RWPE2 (cell line): ENCODE measurements around the gene CACNA1D.

Experiments used
- ATAC-seq: fragments of 200-7000 bp; cut with Tn5 transposase; 3 replicates; pipeline ENCODE4 v1.9.1; 2021; ENCODE audit warnings: low read depth
- DNase-seq: peaks from one replicate; pipeline ENCODE4 v3.0.0-alpha.2; 2020; ENCODE audit warnings: low spot score
- H3K27ac ChIP-seq: fragments of 450-650 bp; 2 replicates; pipeline ENCODE4 v1.5.1; 2017; ENCODE audit warnings: mild to moderate bottlenecking; ENCODE audit not compliant: poor library complexity, severe bottlenecking
- H3K27me3 ChIP-seq: fragments of 250-450 bp; sonication (Bioruptor Pico); 2 replicates; pipeline ENCODE4 v1.5.1; 2021; ENCODE audit warnings: mild to moderate bottlenecking, moderate library complexity; ENCODE audit not compliant: insufficient read depth, poor library complexity, severe bottlenecking
- H3K36me3 ChIP-seq: fragments of 250-450 bp; sonication (Bioruptor Pico); 2 replicates; pipeline ENCODE4 v1.5.1; 2020; ENCODE audit warnings: low read depth, mild to moderate bottlenecking, moderate library complexity
- H3K4me1 ChIP-seq: fragments of 250-450 bp; sonication (Bioruptor Pico); 2 replicates; pipeline ENCODE4 v1.5.1; 2021; ENCODE audit warnings: mild to moderate bottlenecking, moderate library complexity; ENCODE audit not compliant: insufficient read depth, poor library complexity, severe bottlenecking
- H3K4me3 ChIP-seq: fragments of 250-450 bp; sonication (Bioruptor Pico); 2 replicates; pipeline ENCODE4 v1.5.1; 2021; ENCODE audit warnings: mild to moderate bottlenecking, moderate library complexity; ENCODE audit not compliant: severe bottlenecking
- H3K9me3 ChIP-seq: fragments of 250-450 bp; sonication (Bioruptor Pico); 2 replicates; pipeline ENCODE4 v1.5.1; 2021; ENCODE audit warnings: mild to moderate bottlenecking, moderate library complexity; ENCODE audit not compliant: severe bottlenecking
- TF ChIP-seq, protein P1 (sequence below): fragments of 450-650 bp; IDR thresholded peaks from one replicate; pipeline ENCODE4 v1.5.1; 2017; ENCODE audit warnings: mild to moderate bottlenecking, moderate library complexity; ENCODE audit not compliant: poor library complexity, severe bottlenecking

Gene CACNA1D

DNA sequence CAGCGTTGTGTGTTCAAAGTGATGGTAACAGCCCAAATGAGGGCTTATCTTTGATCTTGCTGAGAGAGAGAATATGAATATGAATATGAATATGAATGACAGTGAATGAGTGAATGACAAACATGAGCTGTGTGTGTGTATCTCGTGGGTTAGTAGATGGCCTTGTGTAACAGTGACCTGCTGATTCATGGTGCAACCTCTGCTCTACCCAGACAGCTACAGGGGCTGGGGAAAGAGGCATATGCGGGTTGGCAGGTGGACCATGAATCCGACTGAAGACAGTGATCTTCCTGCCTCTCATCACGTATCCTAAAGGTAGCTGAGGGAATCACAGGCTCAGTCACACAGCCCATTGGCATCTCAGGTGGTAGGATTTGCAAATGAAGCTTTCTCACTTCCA, 293.6 kb downstream of the CACNA1D start:
- H3K4me1 ChIP-seq, result no peaks in the 10 kb centered on the region
- ATAC-seq, result no peak

DNA sequence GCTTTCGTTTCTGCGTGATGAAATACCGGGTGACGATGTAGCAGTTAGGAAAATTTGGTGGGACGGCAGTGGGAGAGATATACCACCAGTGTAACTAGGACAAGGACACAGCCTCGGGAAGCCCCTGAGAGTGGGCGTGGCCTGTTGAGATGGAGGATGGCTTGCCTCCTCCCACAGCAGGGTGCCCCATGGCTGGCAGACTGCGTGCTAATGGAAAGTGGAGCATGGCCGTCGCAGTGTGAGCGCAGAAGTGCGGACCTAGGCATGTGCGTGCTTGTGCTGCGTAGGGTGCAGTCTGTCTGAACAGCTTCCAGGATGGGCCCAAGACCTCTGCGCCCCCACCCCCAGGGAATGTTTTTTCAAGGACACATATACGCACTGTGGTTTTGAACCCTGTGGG, 295.0 kb downstream of the CACNA1D start:
- TF ChIP-seq, protein P1, sequence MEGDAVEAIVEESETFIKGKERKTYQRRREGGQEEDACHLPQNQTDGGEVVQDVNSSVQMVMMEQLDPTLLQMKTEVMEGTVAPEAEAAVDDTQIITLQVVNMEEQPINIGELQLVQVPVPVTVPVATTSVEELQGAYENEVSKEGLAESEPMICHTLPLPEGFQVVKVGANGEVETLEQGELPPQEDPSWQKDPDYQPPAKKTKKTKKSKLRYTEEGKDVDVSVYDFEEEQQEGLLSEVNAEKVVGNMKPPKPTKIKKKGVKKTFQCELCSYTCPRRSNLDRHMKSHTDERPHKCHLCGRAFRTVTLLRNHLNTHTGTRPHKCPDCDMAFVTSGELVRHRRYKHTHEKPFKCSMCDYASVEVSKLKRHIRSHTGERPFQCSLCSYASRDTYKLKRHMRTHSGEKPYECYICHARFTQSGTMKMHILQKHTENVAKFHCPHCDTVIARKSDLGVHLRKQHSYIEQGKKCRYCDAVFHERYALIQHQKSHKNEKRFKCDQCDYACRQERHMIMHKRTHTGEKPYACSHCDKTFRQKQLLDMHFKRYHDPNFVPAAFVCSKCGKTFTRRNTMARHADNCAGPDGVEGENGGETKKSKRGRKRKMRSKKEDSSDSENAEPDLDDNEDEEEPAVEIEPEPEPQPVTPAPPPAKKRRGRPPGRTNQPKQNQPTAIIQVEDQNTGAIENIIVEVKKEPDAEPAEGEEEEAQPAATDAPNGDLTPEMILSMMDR, result no peak
- Histone ChIP-seq H3K9me3 (no peaks in the 10 kb centered on the region), H3K27ac (no peak overlapping the region), H3K27me3 (no peaks in the 10 kb centered on the region), H3K36me3 (no peaks in the 10 kb centered on the region), H3K4me1 (no peaks in the 10 kb centered on the region), H3K4me3 (no peak overlapping the region)
- DNase-seq, result no peak
- ATAC-seq, result no peak

More for the DNA sequence above, 293.6 kb downstream of the CACNA1D start:
- Histone ChIP-seq H3K27ac (no peak overlapping the region), H3K4me3 (no peak overlapping the region), H3K36me3 (no peaks in the 10 kb centered on the region), H3K27me3 (no peaks in the 10 kb centered on the region), H3K9me3 (no peaks in the 10 kb centered on the region)
- DNase-seq, result no peak
- TF ChIP-seq, protein P1, result no peak

DNA sequence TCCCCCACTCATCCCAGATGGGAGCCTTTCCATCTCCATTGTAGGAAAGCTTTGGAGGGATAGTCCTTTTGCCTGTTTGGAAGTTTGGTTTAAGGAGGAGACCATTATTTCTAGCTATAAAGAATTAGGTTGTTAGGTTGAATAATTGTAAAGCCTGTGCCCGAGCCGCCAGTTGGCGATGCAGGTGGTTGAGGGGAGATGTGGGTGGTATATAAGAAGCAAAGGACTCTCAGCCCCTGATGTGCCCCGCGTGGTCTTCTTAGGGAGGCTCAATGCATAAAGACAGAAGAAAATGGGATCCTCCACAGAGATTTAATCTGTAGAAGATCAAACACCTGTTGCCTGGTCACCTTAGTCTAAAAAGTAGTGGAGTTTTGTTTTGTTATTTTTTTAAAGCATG, 296.1 kb downstream of the CACNA1D start:
- Histone ChIP-seq H3K4me3 (no peak overlapping the region), H3K27me3 (no peaks in the 10 kb centered on the region), H3K9me3 (no peaks in the 10 kb centered on the region), H3K4me1 (no peaks in the 10 kb centered on the region), H3K36me3 (no peaks in the 10 kb centered on the region), H3K27ac (no peak overlapping the region)
- ATAC-seq, result no peak
- DNase-seq, result no peak
- TF ChIP-seq, protein P1, result no peak

DNA sequence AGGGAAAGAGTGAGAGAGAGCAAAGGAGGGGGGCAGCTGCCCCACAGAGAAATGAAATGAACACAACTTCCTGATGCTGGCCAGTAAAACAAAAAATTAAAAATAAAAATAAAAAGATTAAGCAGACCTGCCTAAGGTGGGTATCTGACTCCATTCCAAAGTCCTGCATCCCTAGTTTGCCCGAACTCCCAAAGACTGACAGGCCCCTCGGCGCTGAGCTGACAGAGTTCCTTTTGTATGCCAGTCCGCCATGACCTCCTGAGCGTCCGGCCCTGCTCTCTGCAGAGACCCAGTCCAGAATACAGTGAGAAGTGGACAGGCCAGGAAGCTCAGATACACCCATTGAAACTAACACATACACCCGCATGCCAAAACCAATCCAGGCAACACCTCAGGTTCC, 296.9 kb downstream of the CACNA1D start:
- DNase-seq (no peak), ATAC-seq (no peak)
- Histone ChIP-seq H3K36me3 (no peaks in the 10 kb centered on the region), H3K4me3 (no peak overlapping the region), H3K27me3 (no peaks in the 10 kb centered on the region), H3K27ac (no peak overlapping the region), H3K9me3 (no peaks in the 10 kb centered on the region), H3K4me1 (no peaks in the 10 kb centered on the region)
- TF ChIP-seq, protein P1, result no peak

DNA sequence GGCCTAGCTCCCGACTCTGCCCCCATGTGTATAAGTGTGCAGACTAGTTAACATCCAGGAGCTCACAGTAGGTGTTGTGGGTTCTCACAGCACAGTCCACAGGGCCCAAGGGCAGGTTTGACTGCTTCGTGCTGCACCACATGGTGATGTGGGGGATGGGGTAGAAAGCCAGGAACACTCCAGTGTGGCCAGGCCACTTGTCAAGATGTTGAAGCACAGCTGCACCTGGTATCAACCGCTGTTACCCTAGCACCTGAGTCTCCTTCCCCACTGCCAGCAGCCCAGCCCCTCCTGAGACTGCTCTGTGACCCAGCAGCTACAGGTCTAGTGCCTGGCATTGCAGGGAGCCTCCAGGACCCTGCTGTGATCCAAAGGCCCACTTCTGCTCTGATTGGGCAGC, 298.5 kb downstream of the CACNA1D start:
- Histone ChIP-seq H3K36me3 (no peaks in the 10 kb centered on the region), H3K4me3 (no peak overlapping the region), H3K4me1 (no peaks in the 10 kb centered on the region), H3K27ac (no peak overlapping the region), H3K9me3 (no peaks in the 10 kb centered on the region), H3K27me3 (no peaks in the 10 kb centered on the region)
- DNase-seq, result no peak
- TF ChIP-seq, protein P1, result no peak
- ATAC-seq, result no peak
